IPS-18a (cell line): ENCODE data around the gene CHKB.

Experiments
- H3K27ac ChIP-seq: one replicate; pipeline ENCODE4 v1.5.1; 2013; ENCODE audit warnings: low read length
- H3K27me3 ChIP-seq: one replicate; pipeline ENCODE4 v1.6.1; 2013; ENCODE audit warnings: mild to moderate bottlenecking, low read length; ENCODE audit not compliant: control insufficient read depth, insufficient read depth
- H3K36me3 ChIP-seq: one replicate; pipeline ENCODE4 v1.6.1; 2013; ENCODE audit warnings: low read depth, low read length; ENCODE audit not compliant: control insufficient read depth
- H3K4me1 ChIP-seq: one replicate; pipeline ENCODE4 v1.6.1; 2013; ENCODE audit warnings: low read depth, low read length; ENCODE audit not compliant: control insufficient read depth
- H3K4me3 ChIP-seq: one replicate; pipeline ENCODE4 v1.5.1; 2013; ENCODE audit warnings: low read length
- H3K9ac ChIP-seq: one replicate; pipeline ENCODE4 v1.6.1; 2013; ENCODE audit warnings: mild to moderate bottlenecking, low read length, moderate library complexity
- H3K9me3 ChIP-seq: one replicate; pipeline ENCODE4 v1.6.1; 2013; ENCODE audit warnings: low read depth, low read length; ENCODE audit not compliant: control insufficient read depth

The CHKB gene, protein sequence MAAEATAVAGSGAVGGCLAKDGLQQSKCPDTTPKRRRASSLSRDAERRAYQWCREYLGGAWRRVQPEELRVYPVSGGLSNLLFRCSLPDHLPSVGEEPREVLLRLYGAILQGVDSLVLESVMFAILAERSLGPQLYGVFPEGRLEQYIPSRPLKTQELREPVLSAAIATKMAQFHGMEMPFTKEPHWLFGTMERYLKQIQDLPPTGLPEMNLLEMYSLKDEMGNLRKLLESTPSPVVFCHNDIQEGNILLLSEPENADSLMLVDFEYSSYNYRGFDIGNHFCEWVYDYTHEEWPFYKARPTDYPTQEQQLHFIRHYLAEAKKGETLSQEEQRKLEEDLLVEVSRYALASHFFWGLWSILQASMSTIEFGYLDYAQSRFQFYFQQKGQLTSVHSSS

GRCh38 chr22:50582493-50583293, at the start of gene CHKB:
Gene CHKB, minus strand, starts transcription at chr22:50582849. Its CDS starts 68 bp downstream, at chr22:50582781.
- H3K9me3 ChIP-seq, result no peaks in the 10 kb centered on the region
- H3K9ac ChIP-seq, result peak within 1 kb of the TSS; percentile 77
- H3K27ac ChIP-seq, result peak within 1 kb of the TSS; percentile 88
- peak within 1 kb of the TSS; percentile 92 for H3K4me3 ChIP-seq
- H3K4me1 ChIP-seq, result peaks cover 5% of the 10 kb centered on the region
- H3K36me3 ChIP-seq, result peaks cover 7% of the 10 kb centered on the region
- no peaks in the 10 kb centered on the region for H3K27me3 ChIP-seq

DNA sequence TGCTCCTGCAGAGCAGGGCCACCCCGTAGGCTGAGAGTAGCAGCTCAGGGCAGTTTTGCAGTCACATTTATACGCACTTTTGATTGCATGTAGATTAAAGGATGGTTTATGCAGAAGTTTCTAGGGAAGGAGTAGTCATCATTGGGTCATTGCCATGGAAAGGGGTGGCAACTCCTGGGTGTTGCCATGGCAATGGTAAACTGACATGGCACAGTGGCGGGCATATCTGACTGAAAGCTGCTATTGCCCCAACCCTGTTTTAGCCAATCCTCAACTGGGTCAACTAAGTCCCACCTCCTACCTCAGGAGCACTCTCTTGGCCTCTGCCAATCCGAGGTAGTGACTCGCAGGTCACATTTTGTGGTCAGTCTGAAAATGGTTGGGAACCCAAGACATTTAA, 47.7 kb upstream of the CHKB start:
- peaks cover 14% of the 10 kb centered on the region for H3K27me3 ChIP-seq

DNA sequence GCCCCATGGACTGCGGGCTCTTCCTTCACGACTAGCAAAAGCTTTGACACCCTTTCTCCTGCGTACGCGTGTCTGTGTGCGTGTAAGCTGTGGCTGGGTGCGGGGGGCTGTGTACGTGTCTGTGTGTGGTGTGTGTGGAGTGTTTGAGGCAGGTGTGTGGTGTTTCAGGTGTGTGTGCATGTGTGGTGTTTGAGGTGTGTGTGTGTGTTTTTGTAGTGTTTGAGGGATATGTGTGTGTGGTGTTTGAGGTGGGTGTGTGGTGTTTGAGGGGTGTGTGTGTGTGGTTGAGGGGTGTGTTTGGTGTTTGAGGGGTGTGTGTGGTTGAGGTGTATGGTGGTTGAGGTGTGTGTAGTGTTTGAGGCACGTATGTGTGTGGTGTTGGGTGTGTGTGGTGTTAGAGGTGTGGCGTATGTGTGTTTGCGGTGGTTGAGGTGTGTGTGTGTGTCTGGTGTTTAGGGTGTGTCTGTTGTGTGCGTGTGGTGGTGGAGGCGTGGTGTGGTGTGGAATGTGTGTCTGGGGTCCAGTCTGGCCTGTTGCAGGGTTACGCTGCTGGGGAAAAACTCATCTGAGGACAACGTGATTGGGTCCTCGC, 46.0 kb upstream of the CHKB start:
- Histone ChIP-seq H3K27me3 (peaks cover 14% of the 10 kb centered on the region), H3K27ac (no peak overlapping the region), H3K4me1 (no peaks in the 10 kb centered on the region), H3K9me3 (no peaks in the 10 kb centered on the region), H3K9ac (peak overlapping the region; percentile 45), H3K36me3 (no peaks in the 10 kb centered on the region), H3K4me3 (peak overlapping the region; percentile 79)

More for the DNA sequence above, 47.7 kb upstream of the CHKB start:
- Histone ChIP-seq H3K9me3 (no peaks in the 10 kb centered on the region), H3K4me1 (no peaks in the 10 kb centered on the region), H3K9ac (no peak overlapping the region), H3K36me3 (no peaks in the 10 kb centered on the region), H3K4me3 (no peak overlapping the region), H3K27ac (no peak overlapping the region)

DNA sequence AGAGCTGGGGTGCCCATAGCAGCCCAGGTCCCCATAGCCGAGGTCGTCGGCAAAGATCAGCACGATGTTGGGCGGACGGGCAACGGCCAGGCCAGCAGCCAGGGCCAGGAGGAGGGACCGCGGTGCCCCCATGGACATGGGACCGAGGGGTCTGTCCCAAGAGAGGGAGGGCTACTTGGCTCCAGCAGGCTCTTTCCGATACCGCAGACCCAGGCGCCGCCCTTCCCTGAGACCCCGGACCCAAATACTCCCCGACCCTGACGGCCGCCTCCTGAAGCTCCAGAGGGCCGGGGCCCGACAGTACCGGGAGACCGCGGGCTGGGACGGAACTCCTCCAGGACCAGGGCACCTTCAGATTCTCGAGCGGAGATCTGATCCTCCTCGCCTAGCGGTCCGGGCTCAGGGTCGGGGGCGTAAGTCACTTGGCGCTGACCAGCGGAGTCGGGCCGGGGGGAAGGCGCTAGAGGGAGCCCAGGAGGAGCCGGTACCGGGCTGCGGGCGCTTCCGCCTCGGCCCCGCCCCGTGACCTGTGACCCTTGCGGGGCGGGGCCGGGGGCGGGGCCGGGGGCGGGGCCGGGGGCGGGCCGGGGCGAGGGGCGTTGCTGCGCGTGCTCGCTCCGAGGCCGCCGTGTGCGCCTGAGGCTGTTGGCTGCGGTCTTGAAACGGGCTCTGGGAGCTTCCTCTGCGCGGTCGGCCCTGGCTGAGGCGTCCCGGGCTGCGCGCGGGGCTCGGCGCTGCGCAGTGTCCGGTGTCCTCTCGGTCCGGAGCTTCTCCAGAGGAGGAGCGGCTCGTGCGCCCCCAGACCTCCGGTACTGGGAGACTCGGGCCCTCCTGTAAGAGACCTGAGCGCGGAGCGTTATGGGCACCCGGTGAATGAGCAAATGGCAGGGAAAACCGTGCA, 45.2 kb upstream of the CHKB start, which contains the start of gene ARSA:
Gene ARSA (minus strand): TSS at position 511 of the 901 bp plus-strand sequence. CDS start 373 bp downstream, at position 138.
- H3K36me3 ChIP-seq, result no peaks in the 10 kb centered on the region
- H3K27me3 ChIP-seq, result peaks cover 14% of the 10 kb centered on the region
- H3K27ac ChIP-seq, result no peak within 1 kb of the TSS

DNA sequence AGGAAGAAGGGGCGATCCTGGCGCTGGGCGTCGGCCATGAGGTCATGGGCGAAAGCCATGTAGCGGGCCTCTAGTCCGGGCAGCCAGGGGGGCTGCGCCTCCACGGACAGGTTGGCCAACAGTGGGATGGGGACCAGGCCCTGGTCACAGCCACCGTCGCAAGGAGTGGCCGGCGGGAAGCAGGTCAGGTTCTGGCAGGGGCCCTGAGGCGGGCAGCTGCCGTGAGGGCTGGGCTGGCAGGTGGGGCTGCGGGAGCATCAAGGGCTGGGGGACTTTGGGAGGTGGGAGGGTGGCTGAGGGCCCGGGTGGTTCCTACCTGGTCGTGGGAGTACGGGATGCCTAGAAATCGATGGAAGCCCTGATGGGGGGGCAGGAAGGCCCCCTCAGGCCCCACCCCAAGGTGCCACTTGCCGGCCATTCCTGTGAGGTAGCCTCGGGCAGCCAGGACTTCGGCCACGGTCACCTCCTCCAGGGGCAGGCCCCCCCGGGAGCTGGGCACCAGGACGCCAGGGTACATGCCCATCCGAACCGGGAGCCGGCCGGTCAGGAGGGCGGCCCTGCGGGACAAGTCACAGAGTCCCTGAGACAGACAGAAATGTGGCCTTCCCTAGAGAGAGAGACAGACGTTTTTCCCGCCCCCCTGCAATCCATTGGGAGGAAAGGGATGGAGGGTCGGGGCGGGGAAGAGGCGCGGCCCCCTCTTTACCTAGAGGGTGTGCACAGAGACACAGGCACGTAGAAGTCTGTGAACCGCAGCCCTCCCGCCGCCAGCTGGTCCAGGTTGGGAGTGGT, 44.4 kb upstream of the CHKB start:
- peaks cover 14% of the 10 kb centered on the region for H3K27me3 ChIP-seq
- H3K9ac ChIP-seq, result no peak overlapping the region
- H3K27ac ChIP-seq, result no peak overlapping the region
- H3K4me3 ChIP-seq, result peak overlapping the region; percentile 81
- no peaks in the 10 kb centered on the region for H3K4me1 ChIP-seq
- no peaks in the 10 kb centered on the region for H3K9me3 ChIP-seq
- no peaks in the 10 kb centered on the region for H3K36me3 ChIP-seq

More for the DNA sequence above, 45.2 kb upstream of the CHKB start, which contains the start of gene ARSA:
- Histone ChIP-seq H3K4me3 (peak within 1 kb of the TSS; percentile 81), H3K9ac (peak within 1 kb of the TSS; percentile 45), H3K9me3 (no peaks in the 10 kb centered on the region), H3K4me1 (no peaks in the 10 kb centered on the region)

- Histone ChIP-seq H3K4me3 (no peak overlapping the region), H3K4me1 (no peaks in the 10 kb centered on the region), H3K27me3 (peaks cover 16% of the 10 kb centered on the region), H3K36me3 (no peaks in the 10 kb centered on the region), H3K9me3 (no peaks in the 10 kb centered on the region), H3K27ac (no peak overlapping the region), H3K9ac (no peak overlapping the region)
These were observed 43.7 kb upstream of the CHKB start for GRCh38 chr22:50626314-50626849.

- no peak overlapping the region for H3K9ac ChIP-seq
- no peak overlapping the region for H3K4me3 ChIP-seq
- peaks cover 21% of the 10 kb centered on the region for H3K27me3 ChIP-seq
- no peaks in the 10 kb centered on the region for H3K4me1 ChIP-seq
- H3K36me3 ChIP-seq, result no peaks in the 10 kb centered on the region
- H3K27ac ChIP-seq, result no peak overlapping the region
- no peaks in the 10 kb centered on the region for H3K9me3 ChIP-seq
These were observed 43.1 kb upstream of the CHKB start for GRCh38 chr22:50625568-50626313.

- H3K9ac ChIP-seq, result no peak overlapping the region
- H3K36me3 ChIP-seq, result no peaks in the 10 kb centered on the region
- H3K27ac ChIP-seq, result no peak overlapping the region
- H3K4me3 ChIP-seq, result no peak overlapping the region
- no peaks in the 10 kb centered on the region for H3K4me1 ChIP-seq
- H3K27me3 ChIP-seq, result peaks cover 21% of the 10 kb centered on the region
- no peaks in the 10 kb centered on the region for H3K9me3 ChIP-seq
These were observed 42.5 kb upstream of the CHKB start for GRCh38 chr22:50625131-50625567.

DNA sequence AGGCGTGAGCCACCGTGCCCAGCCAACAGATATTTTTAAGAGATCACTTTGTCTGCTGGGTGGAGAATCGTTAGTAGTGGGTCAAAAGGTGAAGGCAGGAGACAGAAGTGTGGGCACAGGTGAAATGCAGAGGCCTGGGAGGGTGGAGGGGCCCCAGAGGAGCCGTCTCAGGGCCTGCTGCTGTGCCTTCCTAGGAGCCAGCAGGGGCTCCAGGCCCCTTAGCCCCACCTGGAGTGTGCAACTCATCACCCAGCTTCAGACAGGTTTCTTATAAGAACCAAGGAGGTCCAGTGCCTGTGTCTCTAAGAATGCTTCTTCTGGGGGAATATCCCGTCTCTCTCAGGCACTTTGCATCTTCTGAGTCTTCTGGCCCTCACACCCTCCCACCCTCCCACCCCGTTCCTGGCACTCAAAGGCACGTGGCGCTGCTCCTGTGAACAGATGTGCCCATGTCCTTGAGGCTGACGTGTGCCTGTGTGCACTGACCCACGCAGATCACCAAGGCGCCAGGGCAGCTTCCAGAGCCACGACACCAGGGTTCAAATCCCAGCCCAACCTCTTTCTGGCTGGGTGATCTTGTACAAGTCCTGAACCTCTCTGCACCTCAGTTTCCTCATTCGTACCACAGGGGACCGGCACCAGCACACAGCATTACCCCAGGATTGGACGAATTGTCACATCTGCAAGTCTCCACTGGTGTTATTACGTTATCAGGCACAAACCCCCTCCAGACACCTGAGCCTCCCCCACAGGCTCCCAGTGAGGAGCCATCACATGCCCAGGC, 41.9 kb upstream of the CHKB start:
- H3K36me3 ChIP-seq, result no peaks in the 10 kb centered on the region
- H3K9me3 ChIP-seq, result no peaks in the 10 kb centered on the region
- no peak overlapping the region for H3K27ac ChIP-seq
- H3K4me3 ChIP-seq, result no peak overlapping the region
- H3K4me1 ChIP-seq, result no peaks in the 10 kb centered on the region
- no peak overlapping the region for H3K9ac ChIP-seq
- peaks cover 21% of the 10 kb centered on the region for H3K27me3 ChIP-seq
